ENCODE measurements around the gene RAPH1. TPM values are rescaled to one million over a fixed set of nuclear protein-coding genes. Genes with fewer than 3 reads are reported as not detected.

Gene RAPH1
- total RNA-seq, 4 donors from 2014 or later: 22.5 to 83.0 (median 44.2) TPM

DNA sequence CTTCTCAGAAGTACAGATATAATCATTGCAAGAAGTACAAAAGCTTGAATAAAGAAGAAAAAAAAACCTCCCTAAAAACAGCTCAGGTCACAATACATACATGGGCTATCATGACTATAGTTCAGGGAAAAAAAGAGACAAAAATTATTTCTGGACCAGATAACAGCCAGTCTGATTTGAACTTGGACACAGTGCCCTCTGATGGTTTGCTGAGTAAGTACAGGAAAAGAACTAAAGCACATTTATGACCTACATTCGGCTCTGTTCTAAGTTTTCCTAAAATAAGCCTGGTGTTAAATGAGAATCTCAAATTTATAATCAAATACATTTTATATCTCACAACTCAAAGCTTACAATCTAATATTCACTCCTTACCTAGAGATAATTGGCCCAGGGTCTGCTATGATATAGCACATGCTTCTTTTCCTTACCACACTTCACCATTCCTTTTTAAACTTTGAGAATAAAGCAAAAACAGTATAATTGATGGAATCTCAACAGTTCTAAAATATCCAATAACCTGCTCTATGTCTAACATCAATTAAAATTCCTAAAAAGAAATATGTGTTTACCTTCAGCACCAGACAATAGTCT lies 81.1 kb downstream of the RAPH1 start:
- no peak for TF ChIP-seq CTCF (IDR thresholded peaks at IDR 0.05; ENCODE audit: low read depth)

- TF ChIP-seq CTCF (IDR thresholded peaks at IDR 0.05; ENCODE audit: low read depth): no peak
Observed at GRCh38 chr2:203451689-203452088, 83.4 kb downstream of the RAPH1 start.

- no peak for TF ChIP-seq CTCF (IDR thresholded peaks at IDR 0.05; ENCODE audit: low read depth)
Observed at GRCh38 chr2:203451011-203451410, 84.1 kb downstream of the RAPH1 start.

DNA sequence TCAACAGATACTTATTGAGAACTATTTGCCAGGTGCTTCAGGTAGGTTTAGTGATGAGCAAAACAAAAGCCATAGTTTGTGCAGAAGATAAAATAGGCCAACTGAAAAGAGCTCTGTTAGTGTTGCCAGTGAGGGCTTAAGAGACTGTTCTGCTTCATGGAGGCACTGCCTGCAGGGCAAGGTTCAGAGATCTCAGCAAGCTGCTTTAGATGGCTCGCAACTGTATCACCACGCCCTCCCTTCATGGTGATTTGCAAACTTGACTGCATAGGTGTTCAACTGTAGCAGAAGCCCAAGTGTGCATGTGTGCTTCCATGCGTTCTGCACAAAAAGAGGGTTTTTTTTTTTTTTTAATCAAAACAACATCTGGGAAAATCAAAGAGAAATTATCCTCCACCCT lies 84.5 kb downstream of the RAPH1 start:
- TF ChIP-seq CTCF (IDR thresholded peaks at IDR 0.05; ENCODE audit: low read depth): no peak

GRCh38 chr2:203446780-203447179 lies 88.3 kb downstream of the RAPH1 start:
- TF ChIP-seq CTCF (IDR thresholded peaks at IDR 0.05; ENCODE audit: low read depth): no peak

DNA sequence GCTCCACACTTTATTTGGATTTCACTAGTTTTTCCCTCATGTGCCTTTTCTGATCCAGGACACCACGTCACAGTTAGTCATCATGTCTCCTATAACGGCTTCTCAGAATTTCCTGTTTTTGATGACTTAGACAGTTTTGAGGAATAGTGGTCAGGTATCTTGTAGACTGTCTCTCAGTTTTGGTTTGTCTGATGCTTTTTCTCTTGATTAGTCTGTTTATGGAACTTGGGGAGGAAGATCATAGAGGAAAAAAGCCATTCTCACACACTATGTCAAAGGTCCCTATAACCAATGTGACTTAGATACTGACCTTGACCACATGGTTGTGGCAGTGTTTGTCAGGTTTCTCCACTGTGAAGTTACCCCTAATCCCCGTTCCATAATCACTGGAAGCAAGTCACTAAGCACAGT lies 89.0 kb downstream of the RAPH1 start:
- no peak for TF ChIP-seq CTCF (IDR thresholded peaks at IDR 0.05; ENCODE audit: low read depth)

DNA sequence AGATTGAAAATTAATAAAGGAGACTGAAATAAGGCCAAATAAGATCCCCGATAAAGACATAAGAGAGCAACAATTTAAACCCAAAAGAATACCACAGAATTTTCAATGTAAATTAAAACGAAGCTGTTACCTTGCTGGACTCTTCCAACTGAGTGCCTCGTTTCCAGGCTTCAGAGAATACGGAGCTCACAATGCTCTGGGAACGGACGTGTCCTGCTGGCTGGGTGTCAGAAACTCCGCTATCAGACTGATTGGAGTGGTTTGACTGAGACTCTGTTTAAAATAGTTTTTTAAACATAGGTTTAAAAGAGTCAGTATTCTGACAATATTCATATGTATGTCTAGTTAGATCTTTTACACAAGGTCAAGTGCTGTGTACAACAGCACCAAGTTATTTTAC lies 90.4 kb downstream of the RAPH1 start:
- TF ChIP-seq CTCF (IDR thresholded peaks at IDR 0.05; ENCODE audit: low read depth): no peak
